Body of pancreas (tissue), 4 donors: ENCODE measurements around the gene ADH7. TPM values are rescaled to one million over a fixed set of nuclear protein-coding genes. Genes with fewer than 3 reads are reported as not detected.
A peak's percentile ranks its signal among the peaks of the same experiment; 100 is the strongest.
"Not testable (repeated sequence)": the region's sequence is repeated elsewhere in the genome, so short reads cannot be mapped to it uniquely, and the experiment has no call there.

Source experiments
- ATAC-seq: fragments of 150-250 bp; one replicate; pipeline ENCODE4 v1.9.1; 2016
- DNase-seq, 4 donors: peaks; one replicate each; pipeline ENCODE4 v3.0.0-alpha.2; 2019
- H3K27ac ChIP-seq, 4 donors: fragments of 200-600 bp; sonication (generic); 1 replicate in 3 of 4; 2 replicates in 1 of 4; pipeline versions ENCODE4 v1.5.1 to v1.6.1; 2016 to 2019; ENCODE audit warnings: mild to moderate bottlenecking in 1 of 4, mixed read lengths in 1 of 4, moderate library complexity in 1 of 4
- H3K27me3 ChIP-seq, 2 donors: fragments of 200-600 bp; sonication (generic); one replicate each; pipeline ENCODE4 v1.6.0; 2016; ENCODE audit warnings: mild to moderate bottlenecking in 1 of 2
- H3K36me3 ChIP-seq, 2 donors: fragments of 200-600 bp; sonication (generic); replicated peaks in 1 of 2; 2 replicates each; pipeline ENCODE4 v1.5.1; 2016; ENCODE audit warnings: low read depth in 2 of 2; ENCODE audit not compliant: insufficient read depth in 1 of 2
- H3K4me1 ChIP-seq: fragments of 200-600 bp; sonication (generic); one replicate; pipeline ENCODE4 v1.6.0; 2016
- H3K4me3 ChIP-seq, 2 donors: fragments of 200-600 bp; sonication (generic); 1 replicate in 1 of 2; 2 replicates in 1 of 2; pipeline ENCODE4 v1.5.1; 2016 to 2019
- H3K9me3 ChIP-seq, 3 donors: fragments of 200-600 bp; sonication (generic); 1 replicate in 2 of 3; 2 replicates in 1 of 3; pipeline ENCODE4 v1.5.1; 2016
- CTCF ChIP-seq, 7 experiments: fragments of 450-650 bp in 4 of 7; fragments of 200-600 bp in 3 of 7; sonication (generic) in 3 of 7; IDR thresholded peaks; one replicate each; pipeline ENCODE4 v1.5.1; 2016 to 2019; ENCODE audit warnings: antibody characterized with exemption in 7 of 7
- POLR2A ChIP-seq, 3 donors: fragments of 450-650 bp; IDR thresholded peaks; one replicate each; pipeline ENCODE4 v1.6.1; 2016; ENCODE audit warnings: antibody characterized with exemption in 3 of 3, mild to moderate bottlenecking in 2 of 3
- WGBS, 2 donors: methylation state at CpG; one replicate each; pipeline ENCODE4 v1.1.5; 2017; 5-methylcytosine and 5-hydroxymethylcytosine counted together
- intact Hi-C: fragments of 100-400 bp; cut with DNase I; formaldehyde crosslinking; loops from one replicate; pipeline ENCODE4 v1.15.1; 2023
- total RNA-seq, 2 donors: library from RNA; depleted of rRNA; stranded (reverse); fragments of >200 nt; gene quantifications; one replicate each; pipeline ENCODE4 v1.1.0, GENCODE V29; 2016

ADH7 gene
- total RNA-seq, 2 donors from 2014 or later: not detected

DNA sequence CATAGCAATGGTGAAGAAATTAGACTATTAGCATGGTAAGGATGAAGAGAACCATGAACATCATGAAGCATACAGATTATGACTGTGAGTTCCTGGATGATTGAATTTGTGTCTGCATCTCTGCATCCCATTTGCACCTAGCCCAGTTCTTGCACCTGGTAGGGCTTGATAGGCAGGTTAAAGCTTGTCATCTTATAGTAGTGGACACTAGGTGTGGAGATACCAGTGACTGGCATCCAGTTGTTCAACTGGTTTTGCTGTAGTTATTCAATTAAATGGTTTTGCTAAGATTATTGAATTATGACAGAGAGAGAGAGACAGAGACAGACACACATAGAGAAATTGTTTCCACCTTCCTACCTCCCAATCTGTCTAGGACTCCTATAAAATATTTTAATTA is 5.0 kb downstream of the ADH7 start:
- intact Hi-C loops: no loop called here
- Histone ChIP-seq H3K36me3 (no peaks in the 10 kb centered on the region), H3K27ac (no peak overlapping the region), H3K27me3 (no peaks in the 10 kb centered on the region), H3K4me1 (no peaks in the 10 kb centered on the region), H3K9me3 (no peaks in the 10 kb centered on the region), H3K4me3 (no peak overlapping the region)
- ATAC-seq (no peak), DNase-seq (no peak)
- TF ChIP-seq CTCF (IDR thresholded peaks at IDR 0.05): no peak
- no peak for TF ChIP-seq POLR2A (IDR thresholded peaks at IDR 0.05)

DNA sequence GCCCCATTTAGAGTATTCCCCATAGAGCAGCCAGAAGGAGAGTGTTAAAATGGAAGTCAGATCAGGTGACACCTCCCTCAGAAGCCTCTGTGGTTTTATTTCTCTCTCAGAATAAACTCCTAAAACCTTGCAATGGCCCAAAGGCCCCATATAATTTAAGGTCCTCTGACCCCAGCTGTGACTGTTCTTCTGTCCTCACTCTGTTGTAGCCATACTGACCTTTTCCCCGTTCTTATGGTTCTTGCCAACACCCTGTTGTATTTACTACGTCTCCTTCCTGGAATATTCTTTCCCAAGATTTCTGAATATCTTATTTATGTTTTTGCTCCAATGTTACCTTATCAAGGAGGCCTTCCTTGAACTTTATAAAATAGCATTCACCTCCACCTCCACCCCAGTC is 18.0 kb downstream of the ADH7 start:
- no peak overlapping the region for H3K27ac ChIP-seq
- H3K4me3 ChIP-seq: no peak overlapping the region
- H3K9me3 ChIP-seq: no peaks in the 10 kb centered on the region
- no peaks in the 10 kb centered on the region for H3K36me3 ChIP-seq
- ATAC-seq (no peak), DNase-seq (no peak)
- intact Hi-C loops: no loop called here
- H3K27me3 ChIP-seq: no peaks in the 10 kb centered on the region
- TF ChIP-seq POLR2A (IDR thresholded peaks at IDR 0.05): no peak
- no peak for TF ChIP-seq CTCF (IDR thresholded peaks at IDR 0.05)
- peaks cover 28% of the 10 kb centered on the region for H3K4me1 ChIP-seq
- WGBS, 2 donors: 85 to 90% methylated on average over 2 of the region's 2 CpGs

DNA sequence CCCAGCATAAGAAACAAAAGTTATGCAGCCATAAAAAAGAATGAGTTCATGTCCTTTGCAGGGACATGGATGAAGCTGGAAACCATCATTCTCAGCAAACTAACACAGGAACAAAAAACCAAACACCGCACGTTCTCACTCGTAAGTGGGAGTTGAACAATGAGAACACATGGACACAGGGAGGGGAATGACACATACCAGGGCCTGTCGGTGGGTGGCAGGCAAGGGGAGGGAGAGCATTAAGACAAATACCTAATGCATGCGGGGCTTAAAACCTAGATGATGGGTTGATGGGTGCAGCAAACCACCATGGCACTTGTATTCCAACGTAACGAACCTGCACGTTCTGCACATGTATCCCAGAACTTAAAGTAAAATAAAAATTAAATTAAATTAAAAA is 19.4 kb downstream of the ADH7 start:
- not testable (repeated sequence) for H3K27me3 ChIP-seq

DNA sequence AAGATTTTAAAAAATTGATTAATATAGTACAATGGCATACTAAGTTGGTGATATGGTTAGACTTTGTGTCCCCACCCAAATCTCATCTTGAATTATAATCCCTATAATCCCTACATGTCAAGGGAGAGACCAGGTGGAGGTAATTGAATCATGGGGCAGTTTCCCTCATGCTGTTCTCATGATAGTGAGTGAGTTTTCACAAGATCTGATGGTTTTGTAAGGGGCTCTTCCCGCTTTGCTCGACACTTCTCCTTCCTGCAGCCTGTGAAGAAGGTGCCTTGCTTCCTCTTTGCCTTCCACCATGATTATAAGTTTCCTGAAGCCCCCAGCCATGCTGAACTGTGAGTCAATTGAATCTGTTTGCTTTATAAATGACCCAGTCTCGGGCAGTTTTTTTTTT is 20.2 kb downstream of the ADH7 start:
- H3K9me3 ChIP-seq, H3K4me3 ChIP-seq, intact Hi-C loops, H3K36me3 ChIP-seq, H3K27me3 ChIP-seq, H3K27ac ChIP-seq, ATAC-seq, DNase-seq: not testable (repeated sequence)
- 76 to 95% methylated on average over 3 of the region's 3 CpGs for WGBS, 2 donors
- H3K4me1 ChIP-seq: peaks cover 28% of the 10 kb centered on the region

More for the DNA sequence above, 19.4 kb downstream of the ADH7 start:
- intact Hi-C loops, ATAC-seq, H3K9me3 ChIP-seq, H3K4me3 ChIP-seq, H3K27ac ChIP-seq, H3K36me3 ChIP-seq, DNase-seq: not testable (repeated sequence)
- H3K4me1 ChIP-seq: peaks cover 28% of the 10 kb centered on the region
- WGBS, 2 donors: 86 to 95% methylated on average over 8 of the region's 8 CpGs

DNA sequence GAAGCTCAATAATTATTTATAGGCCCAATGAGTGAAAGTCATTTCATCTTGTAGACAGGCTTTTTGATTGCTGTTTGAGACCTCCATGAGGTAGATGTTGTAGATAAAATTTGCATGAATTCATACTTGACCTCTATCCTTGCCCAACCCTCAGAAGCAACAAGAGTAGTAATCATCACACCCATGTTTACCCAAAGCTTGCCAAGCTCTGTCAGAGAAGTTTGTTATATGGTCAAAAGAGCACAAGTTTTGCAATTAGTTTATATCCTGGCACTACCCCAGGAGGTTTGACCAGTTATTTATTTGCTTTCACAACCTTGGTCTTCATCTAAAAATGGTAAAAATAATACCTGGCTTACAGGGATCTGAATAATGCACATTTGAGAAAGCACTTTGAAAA is 20.7 kb downstream of the ADH7 start:
- Histone ChIP-seq H3K9me3 (no peaks in the 10 kb centered on the region), H3K27me3 (no peaks in the 10 kb centered on the region), H3K27ac (no peak overlapping the region), H3K4me1 (peaks cover 28% of the 10 kb centered on the region), H3K4me3 (no peak overlapping the region), H3K36me3 (no peaks in the 10 kb centered on the region)
- TF ChIP-seq POLR2A (IDR thresholded peaks at IDR 0.05): no peak
- TF ChIP-seq CTCF (IDR thresholded peaks at IDR 0.05): no peak
- ATAC-seq: peak; percentile 53
- intact Hi-C loops: no loop called here
- no peak for DNase-seq

DNA sequence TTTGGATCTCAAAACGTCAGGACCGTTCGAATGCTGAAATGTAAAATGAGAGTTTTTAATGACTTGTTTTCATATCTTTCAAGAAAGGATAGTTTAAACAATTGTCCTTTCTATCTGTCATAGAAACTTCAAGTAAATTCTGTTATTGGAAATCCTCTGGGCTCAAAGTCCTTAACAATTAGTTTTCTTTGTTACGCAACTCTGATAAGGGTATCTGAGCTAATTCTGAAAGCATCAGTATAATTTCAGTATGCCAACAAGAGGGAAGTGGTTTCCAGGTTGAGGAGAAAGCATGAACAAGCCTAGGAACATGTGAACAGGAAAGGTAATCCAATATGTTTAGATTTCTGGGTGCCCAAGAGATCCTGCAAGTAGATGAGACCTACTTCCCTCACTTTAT is 22.0 kb downstream of the ADH7 start:
- no peaks in the 10 kb centered on the region for H3K36me3 ChIP-seq
- no peak overlapping the region for H3K4me3 ChIP-seq
- DNase-seq (no peak), ATAC-seq (peak; percentile 67)
- no peaks in the 10 kb centered on the region for H3K27me3 ChIP-seq
- TF ChIP-seq CTCF (IDR thresholded peaks at IDR 0.05): no peak
- TF ChIP-seq POLR2A (IDR thresholded peaks at IDR 0.05): no peak
- peaks cover 37% of the 10 kb centered on the region for H3K4me1 ChIP-seq
- WGBS, 2 donors: 22 to 30% methylated on average over 4 of the region's 4 CpGs
- H3K27ac ChIP-seq: peak overlapping the region; percentile 13 to 66 (median 52)
- H3K9me3 ChIP-seq: no peaks in the 10 kb centered on the region
- intact Hi-C loops: no loop called here
